A172 (cell line): Measurements from ENCODE around the gene DCST1. TPM values are rescaled to one million over a fixed set of nuclear protein-coding genes. Genes with fewer than 3 reads are reported as not detected.

Source experiments
- DNase-seq: peaks from one replicate; pipeline ENCODE4 v3.0.0-alpha.2; 2015; ENCODE audit warnings: low spot score
- total RNA-seq: library from RNA; depleted of rRNA; stranded (reverse); fragments of >200 nt; shearing (Covaris generic); gene quantifications from 2 replicates; pipeline ENCODE4 v1.2.3, GENCODE V29; 2014

The DCST1 gene
- total RNA-seq, 1 experiment from 2014 or later = not detected

DNA sequence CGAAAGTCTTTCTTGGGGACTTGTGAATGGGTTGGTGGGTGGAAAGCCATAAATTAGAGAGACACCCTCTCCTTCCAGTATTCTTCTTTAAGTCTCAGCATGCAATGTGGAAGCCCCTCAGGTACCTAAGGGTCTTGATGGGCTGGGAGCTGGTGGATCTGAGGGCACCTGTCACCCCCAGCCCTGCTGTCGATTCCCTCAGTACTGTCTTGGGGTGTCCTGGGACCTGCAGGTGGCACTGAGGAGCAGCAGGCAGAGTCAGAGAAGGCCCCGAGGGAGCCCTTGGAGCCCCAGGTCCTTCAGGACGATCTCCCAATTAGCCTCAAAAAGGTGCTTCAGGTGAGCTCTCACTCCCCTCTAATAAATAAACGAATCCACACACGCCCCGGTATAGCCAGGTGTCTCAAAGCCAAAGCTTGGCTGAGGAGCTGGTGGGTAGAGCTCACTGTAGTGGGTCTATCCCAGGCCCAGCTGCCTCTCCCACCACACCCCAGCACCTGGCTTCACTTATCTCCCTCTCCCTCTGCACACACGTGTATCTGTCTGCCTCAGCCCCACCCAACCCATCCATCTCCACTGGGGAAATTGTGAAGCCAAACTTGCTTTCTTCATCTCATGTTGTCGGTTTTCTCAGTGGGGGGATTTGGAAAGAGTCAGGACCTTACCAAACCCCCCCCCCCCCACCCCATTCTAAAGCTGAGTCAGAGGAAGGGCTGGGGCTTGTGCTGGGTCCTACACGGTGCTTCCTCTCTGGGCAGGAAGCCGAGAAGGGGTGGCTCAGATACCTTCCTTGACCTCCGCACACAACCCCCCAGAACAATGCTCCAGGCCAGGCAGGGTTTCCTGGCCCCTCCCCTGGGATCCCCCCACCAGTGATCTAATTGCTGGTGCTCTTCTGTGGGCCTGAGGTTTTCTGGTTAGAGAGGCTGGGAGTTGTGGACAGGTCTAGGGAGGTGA is 19.1 kb downstream of the DCST1 start:
- DNase-seq = peak; percentile 50

DNA sequence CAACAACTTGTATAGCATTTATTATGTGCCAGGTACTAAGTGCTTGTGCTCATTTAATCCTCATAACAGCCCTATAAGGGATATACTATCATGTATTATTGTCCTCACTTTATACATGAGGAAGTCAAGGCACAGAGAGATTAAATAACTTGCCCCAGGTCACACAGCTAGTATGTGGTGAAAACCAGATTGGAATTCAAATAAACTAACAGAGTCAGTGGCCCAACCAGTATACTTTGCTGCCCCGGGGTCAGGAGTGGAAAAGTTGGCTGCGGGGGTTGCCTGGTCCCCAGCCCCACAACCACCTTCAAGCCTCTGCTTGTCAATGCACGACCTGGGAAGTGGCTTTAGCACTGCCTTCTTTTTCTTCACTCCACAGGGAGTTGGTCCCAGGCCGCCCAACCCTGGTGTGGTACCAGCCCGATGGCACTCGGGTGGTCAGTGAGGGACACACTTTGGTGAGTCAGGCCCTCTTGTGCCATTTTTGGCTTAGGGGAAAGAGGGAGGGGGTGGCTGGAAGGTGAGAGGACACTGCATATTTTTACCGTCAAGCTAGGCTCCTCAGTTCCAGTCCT is 20.0 kb downstream of the DCST1 start:
- no peak for DNase-seq

DNA sequence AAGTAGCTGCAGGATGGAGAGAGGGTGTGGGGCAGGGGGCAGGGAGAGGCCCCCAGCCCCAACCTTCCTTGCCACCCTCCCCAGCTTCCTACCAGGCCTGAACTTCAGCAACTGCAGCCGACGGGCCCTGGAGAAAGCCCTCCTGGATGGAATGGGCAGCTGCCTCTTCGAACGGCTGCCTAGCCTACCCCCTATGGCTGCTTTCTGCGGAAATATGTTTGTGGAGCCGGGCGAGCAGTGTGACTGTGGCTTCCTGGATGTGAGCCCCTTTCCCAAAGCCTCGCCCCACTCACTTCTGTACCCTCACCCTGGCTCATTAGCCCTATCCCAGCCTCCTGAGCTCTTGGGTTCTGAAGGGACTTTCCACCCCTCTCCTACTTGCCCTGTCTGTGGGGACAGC is 23.5 kb downstream of the DCST1 start:
- DNase-seq = no peak

DNA sequence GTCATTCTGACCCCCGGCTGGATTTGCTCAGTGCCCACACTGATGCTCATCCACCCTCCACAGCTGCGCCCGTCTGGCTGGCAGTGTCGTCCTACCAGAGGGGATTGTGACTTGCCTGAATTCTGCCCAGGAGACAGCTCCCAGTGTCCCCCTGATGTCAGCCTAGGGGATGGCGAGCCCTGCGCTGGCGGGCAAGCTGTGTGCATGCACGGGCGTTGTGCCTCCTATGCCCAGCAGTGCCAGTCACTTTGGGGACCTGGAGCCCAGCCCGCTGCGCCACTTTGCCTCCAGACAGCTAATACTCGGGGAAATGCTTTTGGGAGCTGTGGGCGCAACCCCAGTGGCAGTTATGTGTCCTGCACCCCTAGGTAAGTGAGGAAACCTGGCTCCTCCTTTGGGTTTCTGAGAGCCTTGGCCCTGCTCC is 24.2 kb downstream of the DCST1 start:
- no peak for DNase-seq

DNA sequence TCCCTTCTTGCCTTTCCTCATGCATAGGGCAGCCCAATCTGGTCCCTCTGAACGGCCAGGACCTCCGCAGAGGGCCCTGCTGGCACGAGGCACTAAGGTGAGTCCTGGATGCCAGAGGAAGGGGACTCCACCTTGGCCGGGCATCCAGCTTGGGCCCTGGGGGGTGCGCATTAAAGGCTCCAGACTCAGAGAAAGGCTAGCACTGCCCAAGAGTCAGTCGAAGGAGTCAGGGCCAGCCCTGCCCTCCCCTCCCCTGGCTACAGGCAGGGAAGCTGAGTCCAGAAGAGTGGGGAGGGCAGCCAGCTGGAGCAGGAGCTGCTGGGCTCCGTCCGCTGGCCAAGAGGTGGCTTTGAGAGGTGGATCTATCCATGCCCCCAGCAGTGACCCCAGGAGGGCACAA is 27.1 kb downstream of the DCST1 start:
- no peak for DNase-seq

DNA sequence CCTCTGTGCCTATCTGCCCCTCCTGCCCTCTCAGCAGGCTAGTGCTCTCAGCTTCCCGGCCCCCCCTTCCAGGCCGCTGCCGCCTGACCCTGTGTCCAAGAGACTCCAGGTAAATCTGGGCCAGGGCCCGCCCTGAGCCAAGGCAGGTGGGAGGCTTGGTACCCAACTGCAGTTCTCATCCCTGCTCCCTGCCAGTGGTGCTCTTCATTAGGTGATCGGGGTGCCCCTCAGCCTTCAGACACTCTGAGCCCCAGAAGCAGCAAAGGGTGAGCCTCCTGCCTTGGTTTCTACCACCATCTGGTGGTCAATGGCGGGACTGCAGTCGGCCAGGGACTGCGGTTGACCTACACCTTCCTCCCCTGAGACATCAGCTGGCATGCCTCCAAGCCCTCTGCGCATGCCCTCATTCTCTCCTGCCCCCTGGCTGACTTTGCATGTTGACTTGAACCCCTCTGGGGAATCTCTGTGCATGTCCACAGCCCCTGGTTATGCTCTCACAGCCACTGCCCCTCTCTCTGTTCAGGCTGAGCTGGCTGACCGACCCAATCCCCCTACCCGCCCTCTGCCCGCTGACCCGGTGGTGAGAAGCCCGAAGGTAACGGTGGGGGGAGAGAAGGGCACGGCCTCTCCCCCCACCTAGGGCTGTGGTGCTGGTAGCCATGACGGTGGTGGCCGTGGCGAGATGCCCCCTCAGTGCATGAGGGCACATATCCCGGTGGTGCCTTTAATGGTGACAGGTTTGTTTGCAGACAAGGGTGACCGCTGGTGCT is 27.9 kb downstream of the DCST1 start:
- peak; percentile 92 for DNase-seq

DNA sequence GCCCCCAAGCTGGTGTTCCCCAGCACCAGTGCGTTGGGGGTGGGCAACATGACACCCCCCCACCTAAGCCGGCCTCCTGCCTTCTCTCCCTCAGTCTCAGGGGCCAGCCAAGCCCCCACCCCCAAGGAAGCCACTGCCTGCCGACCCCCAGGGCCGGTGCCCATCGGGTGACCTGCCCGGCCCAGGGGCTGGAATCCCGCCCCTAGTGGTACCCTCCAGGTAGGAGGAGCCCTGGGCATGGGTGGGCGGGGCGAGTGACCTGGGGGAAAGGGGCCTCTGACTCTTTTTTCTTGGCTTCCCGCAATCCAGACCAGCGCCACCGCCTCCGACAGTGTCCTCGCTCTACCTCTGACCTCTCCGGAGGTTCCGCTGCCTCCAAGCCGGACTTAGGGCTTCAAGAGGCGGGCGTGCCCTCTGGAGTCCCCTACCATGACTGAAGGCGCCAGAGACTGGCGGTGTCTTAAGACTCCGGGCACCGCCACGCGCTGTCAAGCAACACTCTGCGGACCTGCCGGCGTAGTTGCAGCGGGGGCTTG is 28.6 kb downstream of the DCST1 start:
- DNase-seq = no peak

DNA sequence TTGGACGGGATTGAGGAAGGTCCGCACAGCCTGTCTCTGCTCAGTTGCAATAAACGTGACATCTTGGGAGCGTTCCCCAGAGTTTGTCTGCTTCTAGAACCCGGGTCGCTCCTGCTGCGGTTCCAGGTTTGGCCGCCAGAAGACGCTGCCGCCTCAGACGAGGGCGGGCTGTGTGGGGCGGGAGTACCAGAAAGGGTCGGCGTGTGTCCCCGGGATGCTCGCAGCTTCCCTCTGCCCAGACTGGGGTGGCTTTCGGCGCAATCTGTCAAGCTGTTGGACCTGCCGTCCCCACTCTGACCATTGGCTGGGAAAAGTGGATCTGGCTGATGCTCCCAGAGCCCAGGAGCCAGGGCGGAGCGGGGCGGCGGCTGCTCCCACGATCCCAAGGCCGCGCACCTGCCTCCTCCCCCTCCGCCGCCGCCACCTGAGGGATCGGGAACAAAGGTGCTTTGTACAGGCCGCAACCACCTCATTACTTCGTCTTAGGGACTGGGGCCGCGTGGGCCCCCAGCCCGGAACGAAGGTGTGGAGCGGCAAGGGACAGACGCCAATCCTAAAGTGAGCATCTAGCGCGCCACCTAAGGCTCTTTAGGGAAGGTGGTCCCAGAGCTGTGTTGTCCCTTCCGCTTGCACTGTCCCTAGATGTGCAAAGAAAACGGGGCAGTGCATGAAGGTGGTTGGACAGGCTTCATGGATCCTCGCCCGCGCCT is 29.2 kb downstream of the DCST1 start:
- no peak for DNase-seq

DNA sequence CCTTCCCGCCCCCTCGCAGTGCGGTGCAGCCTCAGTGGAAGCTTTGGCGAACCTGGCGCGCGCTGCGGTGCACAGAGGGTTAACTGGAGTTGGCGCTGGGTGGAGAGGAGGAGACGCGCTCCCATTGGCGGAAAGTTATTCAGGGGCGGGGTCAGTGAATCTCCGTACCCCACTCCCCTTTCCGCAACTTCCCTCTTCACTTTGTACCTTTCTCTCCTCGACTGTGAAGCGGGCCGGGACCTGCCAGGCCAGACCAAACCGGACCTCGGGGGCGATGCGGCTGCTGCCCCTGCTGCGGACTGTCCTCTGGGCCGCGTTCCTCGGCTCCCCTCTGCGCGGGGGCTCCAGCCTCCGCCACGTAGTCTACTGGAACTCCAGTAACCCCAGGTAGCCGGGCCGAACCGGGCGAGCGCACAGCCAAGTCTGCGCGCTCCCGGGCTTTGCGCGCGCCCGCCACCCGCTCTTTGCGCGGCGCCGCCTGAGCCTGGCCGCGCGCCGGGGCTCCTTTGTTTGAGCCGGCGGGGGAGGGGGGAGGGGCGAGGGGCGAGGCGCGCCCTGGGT is 30.0 kb downstream of the DCST1 start, which contains the start of gene EFNA4:
Gene EFNA4 (plus strand): TSS at position 191 of the 561 bp plus-strand sequence. CDS start 84 bp downstream, at position 275.
- DNase-seq = peak; percentile 96

DNA sequence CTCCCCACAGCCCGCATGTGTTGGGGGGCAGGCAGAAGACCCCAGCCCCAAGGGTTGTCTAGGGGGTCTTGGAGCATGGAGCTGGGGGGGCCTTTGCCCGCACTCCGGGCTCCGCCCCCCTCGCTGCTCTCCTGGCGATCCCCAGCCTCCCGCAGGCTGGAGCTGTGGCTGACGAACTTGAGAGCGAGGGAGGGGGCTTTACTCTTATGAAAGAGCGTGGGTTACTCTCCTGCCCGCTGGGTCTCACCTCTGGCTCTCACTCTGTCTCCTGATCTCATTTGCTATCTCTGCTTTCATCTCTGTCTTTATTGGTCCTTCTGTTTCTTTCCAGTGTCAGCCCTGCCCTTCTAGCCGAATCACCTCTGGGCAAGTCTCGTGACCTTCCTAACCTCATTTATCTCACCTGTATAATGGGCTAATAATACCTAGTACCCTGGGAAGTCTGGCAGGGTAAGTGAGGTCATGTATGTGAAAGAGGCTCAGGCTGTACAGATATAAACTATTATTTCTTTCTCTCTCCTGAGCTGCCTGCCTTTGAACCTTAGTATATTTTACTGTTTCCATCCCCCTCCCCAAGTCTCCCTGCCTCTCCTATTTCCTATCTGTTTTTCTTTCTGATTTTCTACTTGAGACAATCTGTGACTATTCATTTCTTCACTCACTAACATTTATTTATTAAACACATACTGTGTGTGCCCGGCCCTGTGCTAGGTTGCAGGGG is 30.6 kb downstream of the DCST1 start:
- DNase-seq = peak; percentile 62

DNA sequence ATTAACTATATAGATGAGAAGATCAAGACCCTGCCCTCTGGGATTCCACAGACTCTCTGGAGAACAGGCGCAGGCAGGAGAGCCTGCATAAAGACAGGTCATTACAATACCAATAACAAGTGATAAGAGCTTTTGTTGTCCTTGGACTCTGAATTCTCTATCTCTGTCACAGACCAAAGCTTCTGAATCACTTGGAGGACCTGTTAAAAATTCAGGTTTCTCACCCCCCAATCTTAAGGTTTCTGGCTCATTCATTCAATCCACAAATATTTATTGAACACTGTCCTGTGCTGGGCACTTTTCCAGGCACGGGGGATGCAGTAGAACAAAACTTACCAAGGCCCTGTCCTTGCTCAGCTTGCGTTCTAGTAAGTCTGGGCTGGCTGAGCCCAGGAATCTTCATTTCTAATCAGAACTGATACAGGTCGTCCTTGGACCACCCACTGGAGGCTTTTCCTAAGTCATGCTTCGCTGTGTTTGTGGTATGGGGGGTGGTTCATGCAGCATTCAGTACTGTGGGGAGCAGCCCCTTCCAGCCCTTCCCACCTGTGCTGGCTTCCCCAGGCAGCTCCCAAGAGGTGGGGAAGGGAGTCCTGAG is 31.3 kb downstream of the DCST1 start:
- DNase-seq = no peak

DNA sequence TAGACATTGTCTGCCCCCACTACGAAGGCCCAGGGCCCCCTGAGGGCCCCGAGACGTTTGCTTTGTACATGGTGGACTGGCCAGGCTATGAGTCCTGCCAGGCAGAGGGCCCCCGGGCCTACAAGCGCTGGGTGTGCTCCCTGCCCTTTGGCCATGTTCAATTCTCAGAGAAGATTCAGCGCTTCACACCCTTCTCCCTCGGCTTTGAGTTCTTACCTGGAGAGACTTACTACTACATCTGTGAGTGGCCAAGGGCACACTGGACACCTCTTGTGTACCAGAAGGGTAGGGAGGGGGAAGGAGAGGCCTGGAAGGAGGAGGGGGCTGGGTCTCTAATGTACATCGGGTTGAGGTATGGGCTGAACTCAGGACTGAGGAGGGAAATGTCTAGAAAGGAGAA is 33.2 kb downstream of the DCST1 start:
- no peak for DNase-seq

DNA sequence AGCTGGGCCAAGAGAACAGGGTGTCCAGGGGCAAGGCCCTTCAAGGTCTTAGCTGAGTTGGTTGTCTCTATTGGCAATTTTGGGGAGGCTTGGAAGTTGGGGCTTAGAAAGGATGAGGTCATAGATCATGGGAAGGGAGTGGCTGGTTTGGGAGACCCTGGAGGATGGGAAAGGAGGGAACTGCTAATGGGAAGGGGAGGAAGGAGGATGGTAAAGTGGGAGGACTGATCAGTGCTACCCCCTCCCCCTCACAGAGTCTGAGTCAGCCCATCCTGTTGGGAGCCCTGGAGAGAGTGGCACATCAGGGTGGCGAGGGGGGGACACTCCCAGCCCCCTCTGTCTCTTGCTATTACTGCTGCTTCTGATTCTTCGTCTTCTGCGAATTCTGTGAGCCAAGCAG is 35.0 kb downstream of the DCST1 start:
- DNase-seq = peak; percentile 49

DNA sequence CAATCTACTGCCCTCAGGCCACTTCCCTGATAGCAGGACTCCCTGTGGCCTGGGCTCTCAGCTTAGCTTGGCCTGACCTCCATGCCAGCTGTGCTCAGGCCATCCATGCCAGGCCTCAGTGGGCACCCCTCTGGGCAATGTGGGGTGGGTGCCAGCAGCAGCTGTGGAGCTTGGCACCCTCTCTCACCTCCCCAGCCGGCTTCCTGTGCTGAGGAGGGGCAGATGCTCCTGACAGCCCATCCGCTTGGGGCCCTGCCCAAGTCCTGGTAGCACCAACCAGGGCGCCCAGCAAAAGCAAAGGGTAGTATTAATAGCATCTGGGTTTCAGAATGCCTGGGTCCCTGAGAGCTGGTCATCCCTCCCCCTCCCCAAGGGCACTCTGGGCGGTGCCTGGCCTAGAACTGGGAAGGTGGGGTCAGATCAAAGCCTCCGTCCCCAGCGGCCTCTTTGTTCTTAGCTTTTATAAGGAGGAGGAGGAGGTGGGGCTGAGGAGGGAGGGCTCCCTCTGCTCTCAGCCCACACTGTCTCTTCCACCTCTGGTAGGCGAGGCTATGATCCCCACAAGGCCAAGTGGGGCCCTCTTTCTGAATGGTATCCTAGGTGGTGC is 36.0 kb downstream of the DCST1 start:
- no peak for DNase-seq

DNA sequence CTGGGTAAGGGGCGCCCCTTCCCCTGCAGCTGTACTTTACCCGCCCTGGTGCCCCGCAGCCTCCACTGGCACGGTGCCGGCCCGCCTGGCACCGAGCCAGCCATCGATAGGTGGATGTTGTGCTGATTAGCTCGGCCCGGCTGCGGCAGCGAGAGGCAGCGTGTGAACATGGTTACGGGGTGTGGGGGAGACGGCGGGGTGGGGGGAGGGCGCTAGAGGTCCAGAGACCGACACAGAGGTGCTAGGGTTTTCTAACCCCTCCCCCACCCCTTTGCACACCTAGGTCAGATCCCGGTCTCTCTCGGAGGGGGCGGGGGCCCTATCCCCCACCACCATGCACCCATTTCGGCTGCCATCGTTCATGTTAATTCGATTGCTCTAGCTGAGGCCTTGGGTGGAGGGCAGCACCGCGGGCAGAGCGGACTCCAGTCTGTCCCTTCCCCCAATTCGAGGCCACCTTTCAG is 36.6 kb downstream of the DCST1 start:
- DNase-seq = no peak

DNA sequence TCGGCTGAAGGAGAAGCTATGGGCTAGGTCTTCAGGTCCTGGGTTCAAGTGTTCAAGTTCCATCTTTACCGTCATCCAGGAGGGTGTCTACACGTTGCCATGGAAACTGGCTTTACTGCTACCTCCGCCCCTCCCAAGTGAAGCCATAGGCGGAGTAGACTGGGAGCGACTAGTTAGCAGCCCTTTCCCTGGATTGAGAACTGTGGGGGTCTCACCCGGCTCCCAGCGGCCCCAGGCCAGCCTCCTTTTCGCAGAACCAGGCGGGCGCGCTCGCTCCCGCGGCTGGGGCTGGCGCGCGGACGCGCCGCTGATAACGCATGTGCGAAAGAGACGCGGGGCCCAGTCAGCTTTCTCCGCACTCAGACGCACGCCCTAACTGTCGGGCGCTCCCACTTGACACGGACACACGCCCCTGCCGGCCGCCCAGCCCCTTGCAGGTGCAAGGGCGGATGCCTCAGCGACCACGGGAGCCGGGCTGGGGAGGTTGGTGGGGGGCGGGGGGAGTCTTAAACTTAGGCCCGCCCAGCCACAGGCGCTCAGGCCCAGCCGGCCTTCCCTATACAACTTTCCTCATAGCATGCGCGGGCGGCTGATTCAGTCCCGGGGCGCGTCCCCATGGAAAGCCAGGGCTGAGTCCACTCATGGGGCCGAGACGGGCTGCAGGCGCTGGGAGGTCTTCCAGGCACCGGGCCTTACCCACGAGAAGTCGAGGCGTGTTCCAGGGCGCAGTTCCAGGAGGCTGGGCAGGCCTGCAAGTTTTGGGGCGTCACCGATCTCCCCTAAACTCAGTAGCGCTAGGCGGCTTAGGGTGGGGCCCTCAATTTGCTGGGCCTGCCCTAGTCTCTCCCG is 37.3 kb downstream of the DCST1 start:
- DNase-seq = no peak

DNA sequence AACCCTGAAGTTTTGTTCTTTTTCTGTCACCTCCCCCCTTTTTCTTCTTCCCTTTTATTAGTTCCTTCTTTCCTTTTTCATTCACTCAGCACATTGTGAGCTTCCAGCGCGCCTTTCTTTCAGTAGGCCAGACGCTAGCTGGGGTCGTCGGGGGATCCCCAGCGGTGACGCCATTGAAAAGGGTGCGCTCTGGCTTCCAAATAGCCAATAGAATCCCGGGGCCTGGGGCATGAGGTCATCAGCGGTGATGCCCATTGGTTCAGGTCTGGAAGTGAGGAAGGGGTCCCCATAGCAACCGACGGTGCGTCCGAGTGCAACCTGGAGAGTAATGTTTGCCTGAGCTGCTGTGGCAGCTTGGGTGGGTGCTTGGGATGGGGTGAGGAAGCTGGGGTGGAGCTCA is 38.1 kb downstream of the DCST1 start:
- no peak for DNase-seq

DNA sequence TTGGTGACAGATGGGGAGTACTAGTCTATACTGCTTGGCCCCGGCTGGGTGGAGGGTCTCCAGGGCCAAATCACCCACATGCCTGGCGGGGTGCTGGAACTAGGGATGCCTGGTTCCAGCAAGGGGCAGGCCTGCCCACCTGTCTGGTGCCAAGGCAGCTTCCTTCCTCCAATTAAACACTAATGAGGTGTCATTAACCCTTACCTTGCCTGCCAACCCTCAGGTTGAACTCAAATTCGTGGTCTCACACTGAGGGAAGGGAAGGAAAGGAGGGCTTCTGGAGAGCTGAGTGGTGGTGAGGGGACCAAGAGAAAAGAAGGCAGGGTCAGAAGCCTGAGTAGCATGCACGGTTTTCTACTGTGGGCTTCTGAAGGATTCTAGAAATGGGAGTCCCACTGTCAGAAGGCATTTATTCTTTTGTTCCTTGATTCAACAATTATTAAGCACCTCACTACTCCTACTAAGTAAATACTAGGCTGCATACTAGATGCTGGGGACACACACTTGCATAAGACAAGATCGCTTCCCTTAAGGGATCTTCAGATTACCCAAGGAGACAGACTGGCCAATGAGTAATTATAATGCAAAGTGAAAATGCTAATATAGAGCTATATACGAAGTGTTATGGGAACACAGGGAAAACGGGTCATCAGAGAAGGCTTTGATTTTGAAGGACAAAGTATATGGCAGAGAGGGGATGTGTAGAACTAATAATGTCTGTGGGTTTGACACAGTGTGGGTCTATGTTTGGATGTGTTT is 39.1 kb downstream of the DCST1 start:
- DNase-seq = no peak
